HepG2 (cell line): ENCODE data around the gene TRAK1. TPM values are rescaled to one million over a fixed set of nuclear protein-coding genes. Genes with fewer than 3 reads are reported as not detected.

Experiments used
- ATAC-seq: fragments of 200-7000 bp; cut with Tn5 transposase; 3 replicates; pipeline ENCODE4 v1.9.1; 2020; ENCODE audit warnings: mild to moderate bottlenecking, moderate library complexity
- BruUV-seq: library from RNA; stranded (reverse); fragments of 400-500 nt; replicated peaks from 2 replicates; lab custom pipeline; 2021; lab: Mats Ljungman, UMichigan
- CTCF ChIA-PET: fragments of 300-600 bp; formaldehyde crosslinking; extraction: SDS; loops from one replicate; lab custom pipeline; 2021; ENCODE audit warnings: low total read pairs, inconsistent platforms, low intra/inter-chr PET ratio; lab: Yijun Ruan, JAX
- POLR2A ChIA-PET: fragments of 350-600 bp; sonication (Branson Sonifier 250); formaldehyde crosslinking; loops from one replicate; lab custom pipeline; 2020; ENCODE audit warnings: antibody characterized with exemption, inconsistent platforms; lab: Yijun Ruan, JAX
- DNase-seq: peaks from one replicate; pipeline ENCODE4 v3.0.0-alpha.2; 2015; ENCODE audit warnings: low spot score
- FAIRE-seq: peaks from 3 replicates; lab custom pipeline; 2011; peaks lifted over from hg19 to GRCh38; lab: Jason Lieb, UNC
- H2AFZ ChIP-seq: one replicate; pipeline ENCODE4 v1.6.1; 2011; ENCODE audit warnings: low read length, inconsistent platforms
- H3K27ac ChIP-seq: fragments of 300-600 bp; 3 replicates; pipeline ENCODE4 v1.8.0; 2011; ENCODE audit warnings: mixed run types, mild to moderate bottlenecking, mixed read lengths, low read length, inconsistent platforms; ENCODE audit not compliant: insufficient read depth; ENCODE audit errors: extremely low read length
- H3K27me3 ChIP-seq, 2 experiments: fragments of 200-600 bp in 1 of 2; 2 replicates in 1 of 2; 3 replicates in 1 of 2; pipeline versions ENCODE4 v1.6.0 to v1.8.0; 2011; ENCODE audit warnings: low read length in 2 of 2, mild to moderate bottlenecking in 2 of 2, moderate library complexity in 2 of 2, inconsistent platforms in 1 of 2; ENCODE audit not compliant: insufficient read depth in 2 of 2, control insufficient read depth in 1 of 2
- H3K36me3 ChIP-seq, 2 experiments: fragments of 200-600 bp in 1 of 2; replicated peaks in 1 of 2; 2 replicates in 1 of 2; 3 replicates in 1 of 2; pipeline versions ENCODE4 v1.5.1 to v1.8.0; 2011; ENCODE audit warnings: low read length in 2 of 2, inconsistent platforms in 1 of 2; ENCODE audit not compliant: insufficient read depth in 2 of 2, control insufficient read depth in 1 of 2
- H3K4me1 ChIP-seq: 2 replicates; pipeline ENCODE4 v1.5.1; 2012; ENCODE audit warnings: low read length, inconsistent platforms; ENCODE audit not compliant: insufficient read depth
- H3K4me2 ChIP-seq: 2 replicates; pipeline ENCODE4 v1.6.0; 2011; ENCODE audit warnings: low read depth, low read length, inconsistent platforms
- H3K4me3 ChIP-seq, 3 experiments: fragments of 200-600 bp in 1 of 3; sonication (generic), shearing (Covaris generic) in 1 of 3; replicated peaks in 1 of 3; 2 replicates each; pipeline ENCODE4 v1.5.1; 2011 to 2016; ENCODE audit warnings: low read length in 3 of 3, inconsistent platforms in 2 of 3, low read depth in 2 of 3, mild to moderate bottlenecking in 2 of 3, control low read depth in 1 of 3, mixed read lengths in 1 of 3; ENCODE audit not compliant: insufficient read depth in 1 of 3
- H3K79me2 ChIP-seq: one replicate; pipeline ENCODE4 v1.6.1; 2011; ENCODE audit warnings: low read length, inconsistent platforms; ENCODE audit not compliant: insufficient read depth
- H3K9ac ChIP-seq: 2 replicates; pipeline ENCODE4 v1.6.0; 2011; ENCODE audit warnings: mild to moderate bottlenecking, low read depth, low read length, inconsistent platforms; ENCODE audit not compliant: insufficient read depth
- H3K9me3 ChIP-seq: 2 replicates; pipeline ENCODE4 v1.5.1; 2012; ENCODE audit warnings: mild to moderate bottlenecking, low read length
- H4K20me1 ChIP-seq: 2 replicates; pipeline ENCODE4 v1.6.0; 2011; ENCODE audit warnings: inconsistent platforms, mild to moderate bottlenecking, low read length, moderate library complexity; ENCODE audit not compliant: insufficient read depth
- ERF ChIP-seq: IDR thresholded peaks from 2 replicates; pipeline ENCODE4 v1.6.1; 2018; ENCODE audit warnings: missing biosample characterization, missing genetic modification reagents
- GATAD2A ChIP-seq: IDR thresholded peaks from 2 replicates; pipeline ENCODE4 v1.6.1; 2016
- JUN ChIP-seq: sonication (generic); formaldehyde crosslinking; IDR thresholded peaks from 2 replicates; pipeline ENCODE4 v1.4.0; 2020; ENCODE audit warnings: mild to moderate bottlenecking, missing genetic modification reagents
- KLF16 ChIP-seq, 2 experiments: sonication (generic) in 1 of 2; formaldehyde crosslinking in 1 of 2; IDR thresholded peaks; 2 replicates each; pipeline versions ENCODE4 v1.6.1 to v1.8.0; 2016 to 2023; ENCODE audit warnings: missing genetic modification reagents in 2 of 2, missing compliant biosample characterization in 1 of 2
- NFKB2 ChIP-seq: sonication (generic); formaldehyde crosslinking; IDR thresholded peaks from 2 replicates; pipeline ENCODE4 v1.4.0; 2020; ENCODE audit warnings: missing genetic modification reagents, borderline replicate concordance
- REPIN1 ChIP-seq: sonication (generic); formaldehyde crosslinking; IDR thresholded peaks from 2 replicates; pipeline ENCODE4 v1.8.0; 2022; ENCODE audit warnings: missing genetic modification reagents, low read depth, mild to moderate bottlenecking, borderline replicate concordance
- SMC3 ChIP-seq: IDR thresholded peaks from 2 replicates; pipeline ENCODE4 v1.6.1; 2011; ENCODE audit warnings: low read length, improper control_type of control experiment
- STAG1 ChIP-seq: sonication (generic); formaldehyde crosslinking; IDR thresholded peaks from 2 replicates; pipeline ENCODE4 v1.4.0; 2020; ENCODE audit warnings: missing genetic modification reagents
- XRCC5 ChIP-seq: fragments of 200-400 bp; formaldehyde crosslinking; optimal IDR thresholded peaks from 2 replicates; pipeline ENCODE3; 2017; ENCODE audit warnings: mild to moderate bottlenecking, low read length
- ZBTB46 ChIP-seq: sonication (generic); formaldehyde crosslinking; IDR thresholded peaks from 2 replicates; pipeline ENCODE4 v1.4.0; 2020; ENCODE audit warnings: mild to moderate bottlenecking, missing genetic modification reagents, borderline replicate concordance
- ZFP36L2 ChIP-seq: sonication (generic); formaldehyde crosslinking; IDR thresholded peaks from 2 replicates; pipeline ENCODE4 v1.4.0; 2020; ENCODE audit warnings: missing genetic modification reagents
- ZGPAT ChIP-seq: IDR thresholded peaks from 2 replicates; pipeline ENCODE4 v1.6.1; 2016; ENCODE audit warnings: mild to moderate bottlenecking
- ZNF205 ChIP-seq: IDR thresholded peaks from 2 replicates; pipeline ENCODE4 v1.6.1; 2018; ENCODE audit warnings: missing biosample characterization, missing genetic modification reagents
- ZNF33A ChIP-seq: sonication (generic); formaldehyde crosslinking; IDR thresholded peaks from 2 replicates; pipeline ENCODE4 v1.5.1; 2020; ENCODE audit warnings: missing genetic modification reagents, mild to moderate bottlenecking, moderate library complexity, borderline replicate concordance
- ZNF605 ChIP-seq: sonication (generic); formaldehyde crosslinking; IDR thresholded peaks from 2 replicates; pipeline ENCODE4 v1.8.0; 2022; ENCODE audit warnings: mild to moderate bottlenecking, missing genetic modification reagents
- ZNF724P ChIP-seq: sonication (generic); formaldehyde crosslinking; IDR thresholded peaks from 2 replicates; pipeline ENCODE4 v1.8.0; 2022; ENCODE audit warnings: missing genetic modification reagents, borderline replicate concordance
- ZNF781 ChIP-seq: sonication (generic); formaldehyde crosslinking; IDR thresholded peaks from 2 replicates; pipeline ENCODE4 v1.5.1; 2020; ENCODE audit warnings: borderline replicate concordance, mild to moderate bottlenecking, missing genetic modification reagents; ENCODE audit errors: not compliant biosample characterization
- ZSCAN22 ChIP-seq: sonication (generic); formaldehyde crosslinking; IDR thresholded peaks from 2 replicates; pipeline ENCODE4 v1.4.0; 2020; ENCODE audit warnings: mild to moderate bottlenecking, missing genetic modification reagents
- ZSCAN31 ChIP-seq: sonication (generic); formaldehyde crosslinking; IDR thresholded peaks from 2 replicates; pipeline ENCODE4 v1.5.0; 2020; ENCODE audit warnings: low read depth, mild to moderate bottlenecking, missing genetic modification reagents
- WGBS: methylation state at CpG from one replicate; pipeline ENCODE4 v1.1.6; 2017; ENCODE audit warnings: low lambda C conversion rate; 5-methylcytosine and 5-hydroxymethylcytosine counted together
- in situ Hi-C: cut with HindIII; loops from 2 replicates; pipeline ENCODE4 v1.10.0; 2017; ENCODE audit warnings: low pct_unique_long_range_greater_than_20kb; ENCODE audit not compliant: extremely low pct_ligation_motif_present
- intact Hi-C: fragments of 100-400 bp; cut with micrococcal nuclease; formaldehyde crosslinking; loops from one replicate; pipeline ENCODE4 v1.10.0; 2022; ENCODE audit not compliant: unreplicated experiment
- polyA plus RNA-seq, 8 experiments: library from polyadenylated mRNA; depleted of rRNA in 3 of 8; stranded (reverse) in 7 of 8; unstranded in 1 of 8; fragments of >200 nt; fragmentation: Illumina TruSeq in 4 of 8; extraction: Trizol in 4 of 8; gene quantifications; 2 replicates each; pipeline versions ENCODE4 v1.2.1 to v1.2.3, GENCODE V29; 2011 to 2016; ENCODE audit warnings: low read depth in 4 of 8, missing spikeins in 1 of 8, mixed read lengths in 1 of 8; ENCODE audit not compliant: insufficient read depth in 1 of 8
- total RNA-seq, 5 experiments: library from RNA; depleted of rRNA; stranded (reverse); fragments of >200 nt; fragmentation: Illumina TruSeq; extraction: Trizol; gene quantifications; 2 replicates each; pipeline ENCODE4 v1.2.3, GENCODE V29; 2016; ENCODE audit warnings: low read depth in 1 of 5
- TF ChIP-seq, protein P1 (sequence below): sonication (generic); formaldehyde crosslinking; IDR thresholded peaks from 2 replicates; pipeline ENCODE4 v1.5.0; 2020; ENCODE audit warnings: mild to moderate bottlenecking, missing genetic modification reagents, moderate library complexity

TRAK1 gene
- total and polyA plus RNA-seq, 2 of the 13 experiments (the other 11 are each of a cell fraction or from before 2014, with no cell fraction given), result 20.5 to 46.6 TPM

DNA sequence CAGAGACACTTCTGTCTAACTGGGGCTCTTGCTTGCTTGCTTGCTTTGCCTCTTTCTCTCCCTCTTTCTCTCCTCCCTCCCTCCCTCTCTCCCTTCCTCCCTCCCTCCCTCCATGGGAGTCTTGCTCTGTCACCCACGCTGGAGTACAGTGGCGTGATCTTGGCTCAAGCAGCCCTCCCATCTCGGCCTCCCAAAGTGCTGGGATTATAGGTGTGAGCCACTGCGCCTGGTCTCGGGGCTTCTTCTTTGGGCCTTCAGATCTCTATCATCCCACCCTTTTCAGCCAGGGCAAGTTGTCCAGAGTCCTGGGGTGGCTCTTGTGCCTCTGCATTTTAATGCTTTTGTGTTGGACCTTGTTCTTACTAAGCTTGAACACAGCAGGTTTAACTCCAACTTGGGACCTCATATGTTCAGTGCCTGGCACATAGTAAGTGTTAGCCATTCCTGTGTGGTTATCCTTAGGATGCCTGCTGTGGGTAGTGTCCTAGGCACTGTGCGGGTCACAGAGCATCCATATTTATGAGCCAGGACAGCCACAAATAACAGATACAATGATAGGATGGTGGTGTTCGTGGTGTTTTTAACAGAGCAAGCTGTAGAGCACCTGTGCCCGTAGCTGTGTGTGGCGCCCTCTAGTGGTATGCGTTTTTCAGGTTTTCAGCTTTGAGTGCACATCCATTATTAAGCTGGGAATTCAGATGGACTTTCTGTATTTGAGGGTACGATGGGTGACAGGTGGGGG, 99.7 kb downstream of the TRAK1 start:
- intact Hi-C loops (loop anchor here (1.0 to 5.0 kb wide), 2 partner anchors 73 to 299 kb away; no protein-coding TSS in a partner anchor), in situ Hi-C loops (loop anchor here (5.0 to 25.0 kb wide), 3 partner anchors 76 to 299 kb away; no protein-coding TSS in a partner anchor)
- Histone ChIP-seq H3K9ac (no peak overlapping the region), H3K36me3 (peaks cover 41 to 64% of the 10 kb centered on the region in 2 experiments), H3K27ac (no peak overlapping the region), H3K9me3 (no peaks in the 10 kb centered on the region), H3K4me2 (no peak overlapping the region), H3K4me1 (no peaks in the 10 kb centered on the region), H3K27me3 (no peaks in the 10 kb centered on the region), H3K79me2 (no peaks in the 10 kb centered on the region), H4K20me1 (peaks cover 8% of the 10 kb centered on the region; the same call in 1 of the 2 replicates), H3K4me3 (no peak overlapping the region), H2AFZ (no peak overlapping the region)
- DNase-seq (peak; percentile 55), ATAC-seq (peak; percentile 90), FAIRE-seq (peak; percentile 74)
- WGBS, result 54% methylated on average over 11 of the region's 11 CpGs
- BruUV-seq, result no TSS peak
- ChIA-PET POLR2A (interaction anchor here (0.6 to 3.5 kb wide), 8 partner anchors 11 to 74 kb away, joined by 3 to 22 read pairs (median 5); no protein-coding TSS in a partner anchor), CTCF (interaction anchor here (1.7 to 4.6 kb wide), 2 partner anchors 73 to 297 kb away, joined by 8 to 104 read pairs; no protein-coding TSS in a partner anchor)
- TF ChIP-seq NFKB2 (CRISPR knock-in tag) (no peak), ZGPAT (CRISPR knock-in tag) (no peak), ZNF205 (CRISPR knock-in tag) (no peak), ZNF33A (CRISPR knock-in tag) (no peak), GATAD2A (CRISPR knock-in tag) (peak; percentile 17; the same call in 1 of the 2 replicates), ZFP36L2 (CRISPR knock-in tag) (no peak), SMC3 (peak; percentile 97), ZBTB46 (CRISPR knock-in tag) (no peak), ZSCAN22 (CRISPR knock-in tag) (no peak), REPIN1 (CRISPR knock-in tag) (peak; percentile 58; the same call in 1 of the 2 replicates), ZNF724P (CRISPR knock-in tag) (no peak), JUN (CRISPR knock-in tag) (no peak), ZNF605 (CRISPR knock-in tag) (no peak), ZNF781 (peak; percentile 33), KLF16 (CRISPR knock-in tag; IDR thresholded peaks at IDR 0.05) (no peak), ERF (CRISPR knock-in tag) (0 out of 2 replicates have a peak, but pooled peaks have one; percentile 18), XRCC5 (peak; percentile 84), STAG1 (CRISPR knock-in tag) (peak; percentile 93), ZSCAN31 (CRISPR knock-in tag) (0 out of 2 replicates have a peak, but pooled peaks have one; percentile 55)
- TF ChIP-seq, protein P1, sequence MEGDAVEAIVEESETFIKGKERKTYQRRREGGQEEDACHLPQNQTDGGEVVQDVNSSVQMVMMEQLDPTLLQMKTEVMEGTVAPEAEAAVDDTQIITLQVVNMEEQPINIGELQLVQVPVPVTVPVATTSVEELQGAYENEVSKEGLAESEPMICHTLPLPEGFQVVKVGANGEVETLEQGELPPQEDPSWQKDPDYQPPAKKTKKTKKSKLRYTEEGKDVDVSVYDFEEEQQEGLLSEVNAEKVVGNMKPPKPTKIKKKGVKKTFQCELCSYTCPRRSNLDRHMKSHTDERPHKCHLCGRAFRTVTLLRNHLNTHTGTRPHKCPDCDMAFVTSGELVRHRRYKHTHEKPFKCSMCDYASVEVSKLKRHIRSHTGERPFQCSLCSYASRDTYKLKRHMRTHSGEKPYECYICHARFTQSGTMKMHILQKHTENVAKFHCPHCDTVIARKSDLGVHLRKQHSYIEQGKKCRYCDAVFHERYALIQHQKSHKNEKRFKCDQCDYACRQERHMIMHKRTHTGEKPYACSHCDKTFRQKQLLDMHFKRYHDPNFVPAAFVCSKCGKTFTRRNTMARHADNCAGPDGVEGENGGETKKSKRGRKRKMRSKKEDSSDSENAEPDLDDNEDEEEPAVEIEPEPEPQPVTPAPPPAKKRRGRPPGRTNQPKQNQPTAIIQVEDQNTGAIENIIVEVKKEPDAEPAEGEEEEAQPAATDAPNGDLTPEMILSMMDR (CRISPR knock-in tag), result peak; percentile 90
